NT2/D1 (cell line): Measurements from ENCODE around the gene CCDC68.

Source experiments
- SUZ12 ChIP-seq: IDR thresholded peaks from 2 replicates; pipeline ENCODE4 v1.6.1; 2011; ENCODE audit not compliant: insufficient read length, insufficient read depth; ENCODE audit errors: extremely low read depth
- YY1 ChIP-seq: IDR thresholded peaks from 2 replicates; pipeline ENCODE4 v1.6.1; 2011; ENCODE audit not compliant: insufficient read length, insufficient read depth
- ZNF274 ChIP-seq: IDR thresholded peaks from 2 replicates; pipeline ENCODE4 v1.6.1; 2011; ENCODE audit warnings: mild to moderate bottlenecking, low read depth, low read length

DNA sequence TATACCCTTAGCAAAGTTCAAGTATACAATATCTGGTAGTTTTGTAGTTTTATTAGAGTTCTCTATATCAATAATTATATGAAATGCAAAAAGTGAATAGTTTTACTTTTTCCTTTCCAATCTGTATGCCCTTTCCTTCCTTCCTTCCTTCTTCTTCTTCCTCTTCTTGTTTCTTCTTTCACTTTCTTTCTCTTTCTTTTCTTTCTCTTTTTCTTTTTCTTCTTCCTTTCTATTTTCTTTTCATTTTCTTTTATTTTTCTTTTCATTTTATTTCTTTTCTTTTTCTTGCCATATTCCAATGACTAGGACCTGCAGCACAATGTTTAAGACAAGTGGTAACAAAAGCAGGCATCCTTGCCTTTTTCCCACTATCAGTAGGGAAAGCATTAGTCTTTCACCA, 59.8 kb downstream of the CCDC68 start:
- TF ChIP-seq SUZ12, result no peak
- no peak for TF ChIP-seq ZNF274
- no peak for TF ChIP-seq YY1
